PC-9 (cell line): ENCODE measurements around the gene PNPLA7. TPM values are rescaled to one million over a fixed set of nuclear protein-coding genes. Genes with fewer than 3 reads are reported as not detected.

Experiments
- BruUV-seq: library from RNA; stranded (reverse); fragments of 400-500 nt; replicated peaks from 2 replicates; lab custom pipeline; 2021; lab: Mats Ljungman, UMichigan
- CTCF ChIA-PET: fragments of 300-600 bp; sonication (Branson Sonifier 250); formaldehyde crosslinking; loops from one replicate; lab custom pipeline; 2022; ENCODE audit warnings: antibody characterized with exemption; lab: Charles Lee
- POLR2A ChIA-PET: fragments of 300-600 bp; sonication (Branson Sonifier 250); formaldehyde crosslinking; loops from one replicate; lab custom pipeline; 2022; ENCODE audit warnings: antibody characterized with exemption; ENCODE audit not compliant: unreplicated experiment; lab: Charles Lee
- DNase-seq, 2 experiments: peaks; one replicate each; pipeline versions ENCODE4 v3.0.0 to v3.0.0-alpha.2; 2015 to 2022; ENCODE audit warnings: mixed read lengths in 1 of 2
- H2AFZ ChIP-seq: fragments of 200-600 bp; sonication (generic); 2 replicates; pipeline ENCODE4 v1.8.1; 2017; ENCODE audit warnings: antibody characterized with exemption
- H3F3A ChIP-seq: fragments of 200-600 bp; sonication (generic); 2 replicates; pipeline ENCODE4 v1.8.1; 2017; ENCODE audit warnings: antibody characterized with exemption, mild to moderate bottlenecking, low read depth; ENCODE audit not compliant: insufficient read depth
- H3K27ac ChIP-seq: fragments of 200-600 bp; sonication (generic); 2 replicates; pipeline ENCODE4 v1.6.1; 2016; ENCODE audit warnings: mixed run types
- H3K27me3 ChIP-seq: fragments of 200-600 bp; sonication (generic); 2 replicates; pipeline ENCODE4 v1.6.1; 2016; ENCODE audit warnings: low read depth, mixed run types; ENCODE audit not compliant: insufficient read depth
- H3K36me3 ChIP-seq: fragments of 200-600 bp; sonication (generic); 2 replicates; pipeline ENCODE4 v1.6.1; 2016; ENCODE audit warnings: low read depth, mixed run types
- H3K4me1 ChIP-seq: fragments of 200-600 bp; sonication (generic); replicated peaks from 2 replicates; pipeline ENCODE4 v1.6.1; 2016; ENCODE audit warnings: mixed run types; ENCODE audit not compliant: insufficient read depth
- H3K4me2 ChIP-seq: fragments of 200-600 bp; sonication (generic); 2 replicates; pipeline ENCODE4 v1.6.1; 2017; ENCODE audit warnings: mixed run types
- H3K4me3 ChIP-seq: fragments of 200-600 bp; sonication (generic); 2 replicates; pipeline ENCODE4 v1.6.1; 2016; ENCODE audit warnings: mixed run types
- H3K79me2 ChIP-seq: fragments of 200-600 bp; sonication (generic); 2 replicates; pipeline ENCODE4 v1.6.1; 2017; ENCODE audit warnings: low read depth, mixed run types
- H3K9me2 ChIP-seq: fragments of 200-600 bp; sonication (generic); 2 replicates; pipeline ENCODE4 v1.8.1; 2017; ENCODE audit warnings: mild to moderate bottlenecking; ENCODE audit not compliant: insufficient read depth
- H3K9me3 ChIP-seq: fragments of 200-600 bp; sonication (generic); 2 replicates; pipeline ENCODE4 v1.8.1; 2016; ENCODE audit warnings: low read depth; ENCODE audit not compliant: insufficient read depth
- H4K20me1 ChIP-seq: fragments of 200-600 bp; sonication (generic); 2 replicates; pipeline ENCODE4 v1.8.1; 2017; ENCODE audit not compliant: insufficient read depth
- CTCF ChIP-seq: fragments of 200-600 bp; sonication (generic); conservative IDR thresholded peaks from 2 replicates; pipeline ENCODE4 v1.6.1; 2017; ENCODE audit warnings: mixed run types, antibody characterized with exemption, mild to moderate bottlenecking, moderate library complexity
- EZH2 ChIP-seq: fragments of 200-600 bp; sonication (generic); IDR thresholded peaks from 2 replicates; pipeline ENCODE4 v1.8.0; 2017; ENCODE audit warnings: antibody characterized with exemption, low read depth
- intact Hi-C: fragments of 100-400 bp; cut with micrococcal nuclease; formaldehyde crosslinking; loops from one replicate; pipeline ENCODE4 v1.10.0; 2022; ENCODE audit not compliant: unreplicated experiment
- total RNA-seq: library from RNA; stranded (reverse); gene quantifications from 2 replicates; pipeline ENCODE4 v1.2.3, GENCODE V29; 2021

The PNPLA7 gene
- total RNA-seq, 1 experiment from 2014 or later: 1.9 TPM

- H3K9me2 ChIP-seq: no peaks in the 10 kb centered on the region
- peaks cover 29% of the 10 kb centered on the region for H3K79me2 ChIP-seq
- peak overlapping the region; percentile 86 for H3K4me3 ChIP-seq
- no peaks in the 10 kb centered on the region for H3K9me3 ChIP-seq
- peaks cover 15% of the 10 kb centered on the region for H3F3A ChIP-seq
- ChIA-PET POLR2A (no interaction called here), CTCF (interaction anchor here (0.5 to 0.7 kb wide), 3 partner anchors 373 to 732 kb away, joined by 3 to 8 read pairs (median 7); no protein-coding TSS in a partner anchor)
- BruUV-seq: TSS peak; percentile 62
- peak overlapping the region; percentile 90 for H3K4me2 ChIP-seq
- H3K4me1 ChIP-seq: peaks cover 17% of the 10 kb centered on the region
- H3K27me3 ChIP-seq: no peaks in the 10 kb centered on the region
- no peaks in the 10 kb centered on the region for H3K36me3 ChIP-seq
- no peak for DNase-seq
- peak overlapping the region; percentile 79 for H2AFZ ChIP-seq
- intact Hi-C loops: loop anchor here (2.0 to 5.0 kb wide), 2 partner anchors 105 to 121 kb away; no protein-coding TSS in a partner anchor
- TF ChIP-seq CTCF (no peak), EZH2 (no peak)
- H3K27ac ChIP-seq: peak overlapping the region; percentile 28
- H4K20me1 ChIP-seq: no peaks in the 10 kb centered on the region
These were observed 128.2 kb downstream of the PNPLA7 start for GRCh38 chr9:137421838-137422603.

- BruUV-seq: no TSS peak
- no peaks in the 10 kb centered on the region for H3K36me3 ChIP-seq
- intact Hi-C loops: no loop called here
- no peak overlapping the region for H3K4me2 ChIP-seq
- no peak overlapping the region for H3K4me3 ChIP-seq
- no peaks in the 10 kb centered on the region for H3K9me3 ChIP-seq
- H3K4me1 ChIP-seq: peaks cover 9% of the 10 kb centered on the region
- DNase-seq: no peak
- TF ChIP-seq CTCF (no peak), EZH2 (no peak)
- no peaks in the 10 kb centered on the region for H3K9me2 ChIP-seq
- H2AFZ ChIP-seq: no peak overlapping the region
- peaks cover 22% of the 10 kb centered on the region for H3K79me2 ChIP-seq
- H3K27ac ChIP-seq: no peak overlapping the region
- POLR2A ChIA-PET: no interaction called here
- CTCF ChIA-PET: no interaction called here
- H3K27me3 ChIP-seq: no peaks in the 10 kb centered on the region
- peaks cover 19% of the 10 kb centered on the region; the same call in 1 of the 2 replicates for H3F3A ChIP-seq
- no peaks in the 10 kb centered on the region for H4K20me1 ChIP-seq
These were observed 132.8 kb downstream of the PNPLA7 start for GRCh38 chr9:137417161-137418021.

- intact Hi-C loops: no loop called here
- Histone ChIP-seq H3K4me2 (no peak overlapping the region), H2AFZ (no peak overlapping the region), H3K4me3 (no peak overlapping the region), H3K27ac (no peak overlapping the region), H3K4me1 (peaks cover 11% of the 10 kb centered on the region), H3K9me2 (no peaks in the 10 kb centered on the region), H3F3A (peaks cover 22% of the 10 kb centered on the region; the same call in 1 of the 2 replicates), H4K20me1 (no peaks in the 10 kb centered on the region), H3K27me3 (no peaks in the 10 kb centered on the region), H3K79me2 (peaks cover 15% of the 10 kb centered on the region), H3K36me3 (no peaks in the 10 kb centered on the region), H3K9me3 (no peaks in the 10 kb centered on the region)
- ChIA-PET POLR2A (no interaction called here), CTCF (no interaction called here)
- no TSS peak for BruUV-seq
- TF ChIP-seq EZH2 (no peak), CTCF (no peak)
- no peak for DNase-seq
These were observed 133.5 kb downstream of the PNPLA7 start for GRCh38 chr9:137416563-137417151.
